Measurements from ENCODE around the gene JUNB. TPM values are rescaled to one million over a fixed set of nuclear protein-coding genes. Genes with fewer than 3 reads are reported as not detected.

JUNB gene
- total RNA-seq, 4 donors from 2014 or later = 99.3 to 614 (median 168) TPM

GRCh38 chr19:12756150-12756883 lies 35.0 kb upstream of the JUNB start:
- TF ChIP-seq, protein P1, sequence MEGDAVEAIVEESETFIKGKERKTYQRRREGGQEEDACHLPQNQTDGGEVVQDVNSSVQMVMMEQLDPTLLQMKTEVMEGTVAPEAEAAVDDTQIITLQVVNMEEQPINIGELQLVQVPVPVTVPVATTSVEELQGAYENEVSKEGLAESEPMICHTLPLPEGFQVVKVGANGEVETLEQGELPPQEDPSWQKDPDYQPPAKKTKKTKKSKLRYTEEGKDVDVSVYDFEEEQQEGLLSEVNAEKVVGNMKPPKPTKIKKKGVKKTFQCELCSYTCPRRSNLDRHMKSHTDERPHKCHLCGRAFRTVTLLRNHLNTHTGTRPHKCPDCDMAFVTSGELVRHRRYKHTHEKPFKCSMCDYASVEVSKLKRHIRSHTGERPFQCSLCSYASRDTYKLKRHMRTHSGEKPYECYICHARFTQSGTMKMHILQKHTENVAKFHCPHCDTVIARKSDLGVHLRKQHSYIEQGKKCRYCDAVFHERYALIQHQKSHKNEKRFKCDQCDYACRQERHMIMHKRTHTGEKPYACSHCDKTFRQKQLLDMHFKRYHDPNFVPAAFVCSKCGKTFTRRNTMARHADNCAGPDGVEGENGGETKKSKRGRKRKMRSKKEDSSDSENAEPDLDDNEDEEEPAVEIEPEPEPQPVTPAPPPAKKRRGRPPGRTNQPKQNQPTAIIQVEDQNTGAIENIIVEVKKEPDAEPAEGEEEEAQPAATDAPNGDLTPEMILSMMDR (IDR thresholded peaks at IDR 0.05) = no peak
- TF ChIP-seq POLR2AphosphoS5 (IDR thresholded peaks at IDR 0.05) (no peak), POLR2A (IDR thresholded peaks at IDR 0.05) (no peak), EP300 (IDR thresholded peaks at IDR 0.05) (no peak)
- Histone ChIP-seq H3K36me3 (no peaks in the 10 kb centered on the region), H3K27ac (no peak overlapping the region), H3K4me3 (no peak overlapping the region), H3K9me3 (no peaks in the 10 kb centered on the region), H3K27me3 (peaks cover 26% of the 10 kb centered on the region), H3K4me1 (peaks cover 0 to 13% (median 4%) of the 10 kb centered on the region in 3 donors)
- 82 to 93% methylated on average over 3 to 5 of the region's 19 CpGs for WGBS, 2 donors (ENCODE audit: low coverage in 1 of 2)
- ATAC-seq = no peak

DNA sequence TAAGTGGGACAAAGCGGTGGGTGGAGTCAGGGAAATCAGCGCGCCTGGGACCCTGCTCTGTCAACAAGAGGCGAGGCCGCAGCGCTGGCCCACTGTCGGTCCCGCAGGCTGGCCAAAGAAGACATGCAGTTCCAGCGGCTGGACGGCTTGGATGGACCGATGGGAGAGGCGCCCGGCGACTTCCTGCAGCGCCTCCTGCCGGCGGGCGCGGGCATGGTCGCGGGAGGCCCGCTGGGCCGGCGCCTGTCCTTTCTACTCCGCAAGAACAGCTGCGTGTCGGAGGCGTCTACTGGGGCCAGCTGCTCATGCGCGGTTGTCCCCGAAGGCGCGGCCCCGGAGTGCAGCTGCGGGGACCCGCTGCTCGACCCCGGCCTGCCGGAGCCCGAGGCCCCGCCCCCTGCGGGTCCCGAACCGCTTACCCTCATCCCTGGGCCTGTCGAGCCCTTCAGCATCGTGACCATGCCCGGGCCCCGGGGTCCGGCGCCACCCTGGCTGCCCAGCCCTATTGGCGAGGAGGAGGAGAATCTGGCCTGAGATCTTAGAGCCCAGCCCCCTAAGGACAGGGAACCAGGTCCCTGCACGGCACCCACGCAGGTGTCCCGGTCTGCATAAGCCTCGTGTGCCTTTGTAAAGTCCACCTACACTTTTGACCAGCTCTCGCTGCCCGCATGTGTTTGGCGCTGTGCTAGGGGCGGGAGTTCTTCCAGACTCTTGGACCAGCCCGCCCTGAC lies 33.6 kb upstream of the JUNB start:
- H3K4me3 ChIP-seq = peak overlapping the region in 1 of 2 donors; percentile 47
- H3K27me3 ChIP-seq = peaks cover 15% of the 10 kb centered on the region
- WGBS, 2 donors (ENCODE audit: low coverage in 1 of 2) = 11 to 41% methylated on average over 4 to 11 of the region's 60 CpGs
- H3K27ac ChIP-seq = peak overlapping the region in 3 of 4 donors; percentile 1 to 67 (median 51)
- ATAC-seq = peak; percentile 89
- peaks cover 0 to 4% of the 10 kb centered on the region in 2 donors for H3K36me3 ChIP-seq
- no peaks in the 10 kb centered on the region for H3K9me3 ChIP-seq
- no peak for TF ChIP-seq EP300 (IDR thresholded peaks at IDR 0.05)
- TF ChIP-seq POLR2A (IDR thresholded peaks at IDR 0.05) = no peak
- TF ChIP-seq, protein P1 (IDR thresholded peaks at IDR 0.05) = peak in 3 of 4 experiments; percentile 87 to 96 (median 91)
- TF ChIP-seq POLR2AphosphoS5 (IDR thresholded peaks at IDR 0.05) = no peak
- H3K4me1 ChIP-seq = peaks cover 0 to 13% (median 4%) of the 10 kb centered on the region in 3 donors

DNA sequence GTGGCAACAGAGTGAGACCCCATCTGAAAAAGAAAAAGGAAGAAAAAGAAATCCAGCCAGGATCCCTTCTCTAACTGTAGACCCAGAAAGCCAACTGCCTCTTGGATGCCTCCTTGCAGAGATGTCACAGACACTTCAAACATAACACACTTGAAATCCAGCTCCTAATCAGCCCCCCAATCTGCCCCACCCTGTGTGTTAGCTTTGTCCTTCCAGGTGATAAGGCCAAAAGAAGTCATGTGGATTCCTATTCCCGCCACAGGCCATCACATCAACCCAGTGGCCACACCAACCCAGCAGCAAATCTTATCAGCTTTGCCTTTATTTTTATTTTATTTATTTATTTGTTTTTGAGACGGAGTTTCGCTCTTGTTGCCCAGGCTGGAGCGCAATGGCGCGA lies 31.6 kb upstream of the JUNB start:
- H3K27ac ChIP-seq = no peak overlapping the region
- H3K4me1 ChIP-seq = peaks cover 0 to 13% (median 4%) of the 10 kb centered on the region in 3 donors
- no peaks in the 10 kb centered on the region for H3K9me3 ChIP-seq
- 91% methylated on average over 6 of the region's 6 CpGs; no CpG with 5 or more reads in 1 of the 2 donors for WGBS, 2 donors (ENCODE audit: low coverage in 1 of 2)
- peaks cover 0 to 22% of the 10 kb centered on the region in 2 donors for H3K36me3 ChIP-seq
- ATAC-seq = no peak
- TF ChIP-seq, protein P1 (IDR thresholded peaks at IDR 0.05) = no peak
- TF ChIP-seq POLR2AphosphoS5 (IDR thresholded peaks at IDR 0.05) (no peak), POLR2A (IDR thresholded peaks at IDR 0.05) (no peak), EP300 (IDR thresholded peaks at IDR 0.05) (no peak)
- no peak overlapping the region for H3K4me3 ChIP-seq
- H3K27me3 ChIP-seq = peaks cover under 1% of the 10 kb centered on the region

DNA sequence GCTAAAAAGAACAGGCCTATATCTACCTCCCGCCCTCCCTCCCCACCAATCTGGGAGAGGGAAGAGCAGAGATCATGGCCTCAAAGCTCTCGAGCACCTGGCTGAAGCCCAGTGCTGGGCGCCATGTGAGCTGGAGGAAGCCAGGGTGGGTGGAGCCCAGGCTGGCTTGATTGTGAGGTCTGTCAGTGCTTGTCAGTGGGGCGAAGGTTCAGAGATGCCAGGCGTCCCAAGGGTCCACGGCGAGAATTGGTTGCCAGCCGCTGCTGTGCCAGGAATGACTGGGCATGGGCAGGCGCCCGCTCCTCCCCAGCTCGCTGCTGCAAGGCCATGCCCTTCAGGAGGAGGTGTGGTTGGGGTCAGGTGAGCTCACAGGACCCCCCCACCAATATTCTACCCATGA lies 28.2 kb upstream of the JUNB start:
- H3K4me1 ChIP-seq = peaks cover 0 to 9% (median 0%) of the 10 kb centered on the region in 3 donors
- WGBS, 2 donors (ENCODE audit: low coverage in 1 of 2) = 60% methylated on average over 1 of the region's 11 CpGs; no CpG with 5 or more reads in 1 of the 2 donors
- H3K27ac ChIP-seq = no peak overlapping the region
- TF ChIP-seq, protein P1 (IDR thresholded peaks at IDR 0.05) = no peak
- no peak for TF ChIP-seq POLR2AphosphoS5 (IDR thresholded peaks at IDR 0.05)
- no peak for TF ChIP-seq POLR2A (IDR thresholded peaks at IDR 0.05)
- no peak for TF ChIP-seq EP300 (IDR thresholded peaks at IDR 0.05)
- no peak overlapping the region for H3K4me3 ChIP-seq
- peaks cover 0 to 48% of the 10 kb centered on the region in 2 donors for H3K36me3 ChIP-seq
- no peaks in the 10 kb centered on the region for H3K27me3 ChIP-seq
- H3K9me3 ChIP-seq = no peaks in the 10 kb centered on the region
- ATAC-seq = no peak

Measured in gastroesophageal sphincter (tissue), 4 donors.